ENCODE data around the gene SLFNL1.

SLFNL1 gene

GRCh38 chr1:41019353-41019745, 2.2 kb downstream of the SLFNL1 start:
- peaks cover 75% of the 10 kb centered on the region for H3K36me3 ChIP-seq (ENCODE audit: insufficient read depth, insufficient read length, low read length)
- no peak overlapping the region for H3K9ac ChIP-seq (ENCODE audit: insufficient read length, low read depth)
- H3K9me3 ChIP-seq (ENCODE audit: insufficient read depth, low read length), result no peaks in the 10 kb centered on the region
- peaks cover 26% of the 10 kb centered on the region for H3K4me1 ChIP-seq (ENCODE audit: insufficient read depth, insufficient read length)
- H3K4me3 ChIP-seq (ENCODE audit: insufficient read length, low read depth), result no peak overlapping the region
- DNase-seq (ENCODE audit: low read depth, low spot score), result no peak
- no peaks in the 10 kb centered on the region for H3K27me3 ChIP-seq (ENCODE audit: insufficient read depth, insufficient read length)
- TF ChIP-seq SUZ12 (IDR thresholded peaks at IDR 0.05; ENCODE audit: extremely low read depth, insufficient read depth, insufficient read length) (no peak), YY1 (IDR thresholded peaks at IDR 0.05; ENCODE audit: insufficient read depth, insufficient read length) (no peak)

GRCh38 chr1:41018018-41018410, 3.5 kb downstream of the SLFNL1 start:
- peaks cover 88% of the 10 kb centered on the region for H3K36me3 ChIP-seq (ENCODE audit: insufficient read depth, insufficient read length, low read length)
- TF ChIP-seq ZNF274 (IDR thresholded peaks at IDR 0.05; ENCODE audit: low read depth, low read length) (no peak), YY1 (IDR thresholded peaks at IDR 0.05; ENCODE audit: insufficient read depth, insufficient read length) (no peak), SUZ12 (IDR thresholded peaks at IDR 0.05; ENCODE audit: extremely low read depth, insufficient read depth, insufficient read length) (no peak)
- H3K9me3 ChIP-seq (ENCODE audit: insufficient read depth, low read length), result no peaks in the 10 kb centered on the region
- H3K4me3 ChIP-seq (ENCODE audit: insufficient read length, low read depth), result no peak overlapping the region
- no peaks in the 10 kb centered on the region for H3K27me3 ChIP-seq (ENCODE audit: insufficient read depth, insufficient read length)
- no peak for DNase-seq (ENCODE audit: low read depth, low spot score)
- H3K4me1 ChIP-seq (ENCODE audit: insufficient read depth, insufficient read length), result peaks cover 33% of the 10 kb centered on the region
- H3K9ac ChIP-seq (ENCODE audit: insufficient read length, low read depth), result no peak overlapping the region

GRCh38 chr1:41017141-41018017, 4.1 kb downstream of the SLFNL1 start:
- Histone ChIP-seq H3K4me3 (ENCODE audit: insufficient read length, low read depth) (no peak overlapping the region), H3K9ac (ENCODE audit: insufficient read length, low read depth) (no peak overlapping the region), H3K36me3 (ENCODE audit: insufficient read depth, insufficient read length, low read length) (peaks cover 94% of the 10 kb centered on the region), H3K27me3 (ENCODE audit: insufficient read depth, insufficient read length) (no peaks in the 10 kb centered on the region), H3K9me3 (ENCODE audit: insufficient read depth, low read length) (no peaks in the 10 kb centered on the region), H3K4me1 (ENCODE audit: insufficient read depth, insufficient read length) (peaks cover 33% of the 10 kb centered on the region)
- no peak for DNase-seq (ENCODE audit: low read depth, low spot score)
- TF ChIP-seq YY1 (IDR thresholded peaks at IDR 0.05; ENCODE audit: insufficient read depth, insufficient read length), result no peak
- TF ChIP-seq SUZ12 (IDR thresholded peaks at IDR 0.05; ENCODE audit: extremely low read depth, insufficient read depth, insufficient read length), result no peak
- no peak for TF ChIP-seq ZNF274 (IDR thresholded peaks at IDR 0.05; ENCODE audit: low read depth, low read length)

- TF ChIP-seq SUZ12 (IDR thresholded peaks at IDR 0.05; ENCODE audit: extremely low read depth, insufficient read depth, insufficient read length), result no peak
- TF ChIP-seq ZNF274 (IDR thresholded peaks at IDR 0.05; ENCODE audit: low read depth, low read length), result no peak
- no peak for TF ChIP-seq YY1 (IDR thresholded peaks at IDR 0.05; ENCODE audit: insufficient read depth, insufficient read length)
- H3K4me3 ChIP-seq (ENCODE audit: insufficient read length, low read depth), result no peak overlapping the region
- H3K4me1 ChIP-seq (ENCODE audit: insufficient read depth, insufficient read length), result peaks cover 24% of the 10 kb centered on the region
- H3K9me3 ChIP-seq (ENCODE audit: insufficient read depth, low read length), result no peaks in the 10 kb centered on the region
- no peaks in the 10 kb centered on the region for H3K27me3 ChIP-seq (ENCODE audit: insufficient read depth, insufficient read length)
- no peak overlapping the region for H3K9ac ChIP-seq (ENCODE audit: insufficient read length, low read depth)
- DNase-seq (ENCODE audit: low read depth, low spot score), result no peak
- peaks cover 96% of the 10 kb centered on the region for H3K36me3 ChIP-seq (ENCODE audit: insufficient read depth, insufficient read length, low read length)
Measured at GRCh38 chr1:41015897-41016470, 5.5 kb downstream of the SLFNL1 start.

- H3K36me3 ChIP-seq (ENCODE audit: insufficient read depth, insufficient read length, low read length), result peaks cover 96% of the 10 kb centered on the region
- DNase-seq (ENCODE audit: low read depth, low spot score), result no peak
- peaks cover 18% of the 10 kb centered on the region for H3K4me1 ChIP-seq (ENCODE audit: insufficient read depth, insufficient read length)
- no peak for TF ChIP-seq YY1 (IDR thresholded peaks at IDR 0.05; ENCODE audit: insufficient read depth, insufficient read length)
- TF ChIP-seq SUZ12 (IDR thresholded peaks at IDR 0.05; ENCODE audit: extremely low read depth, insufficient read depth, insufficient read length), result no peak
- no peak for TF ChIP-seq ZNF274 (IDR thresholded peaks at IDR 0.05; ENCODE audit: low read depth, low read length)
- no peak overlapping the region for H3K9ac ChIP-seq (ENCODE audit: insufficient read length, low read depth)
- H3K9me3 ChIP-seq (ENCODE audit: insufficient read depth, low read length), result no peaks in the 10 kb centered on the region
- H3K27me3 ChIP-seq (ENCODE audit: insufficient read depth, insufficient read length), result no peaks in the 10 kb centered on the region
- no peak overlapping the region for H3K4me3 ChIP-seq (ENCODE audit: insufficient read length, low read depth)
Measured at GRCh38 chr1:41015281-41015896, 6.1 kb downstream of the SLFNL1 start.

- H3K36me3 ChIP-seq (ENCODE audit: insufficient read depth, insufficient read length, low read length), result peaks cover 96% of the 10 kb centered on the region
- H3K9me3 ChIP-seq (ENCODE audit: insufficient read depth, low read length), result no peaks in the 10 kb centered on the region
- H3K27me3 ChIP-seq (ENCODE audit: insufficient read depth, insufficient read length), result no peaks in the 10 kb centered on the region
- no peak for TF ChIP-seq ZNF274 (IDR thresholded peaks at IDR 0.05; ENCODE audit: low read depth, low read length)
- no peak for TF ChIP-seq SUZ12 (IDR thresholded peaks at IDR 0.05; ENCODE audit: extremely low read depth, insufficient read depth, insufficient read length)
- TF ChIP-seq YY1 (IDR thresholded peaks at IDR 0.05; ENCODE audit: insufficient read depth, insufficient read length), result no peak
- no peak overlapping the region for H3K9ac ChIP-seq (ENCODE audit: insufficient read length, low read depth)
- DNase-seq (ENCODE audit: low read depth, low spot score), result no peak
- H3K4me3 ChIP-seq (ENCODE audit: insufficient read length, low read depth), result no peak overlapping the region
- peaks cover 13% of the 10 kb centered on the region for H3K4me1 ChIP-seq (ENCODE audit: insufficient read depth, insufficient read length)
Measured at GRCh38 chr1:41014871-41015270, 6.7 kb downstream of the SLFNL1 start.

- Histone ChIP-seq H3K9me3 (ENCODE audit: insufficient read depth, low read length) (no peaks in the 10 kb centered on the region), H3K36me3 (ENCODE audit: insufficient read depth, insufficient read length, low read length) (peaks cover 97% of the 10 kb centered on the region), H3K9ac (ENCODE audit: insufficient read length, low read depth) (no peak overlapping the region), H3K27me3 (ENCODE audit: insufficient read depth, insufficient read length) (no peaks in the 10 kb centered on the region), H3K4me3 (ENCODE audit: insufficient read length, low read depth) (no peak overlapping the region), H3K4me1 (ENCODE audit: insufficient read depth, insufficient read length) (peaks cover 12% of the 10 kb centered on the region)
- TF ChIP-seq ZNF274 (IDR thresholded peaks at IDR 0.05; ENCODE audit: low read depth, low read length), result no peak
- no peak for TF ChIP-seq YY1 (IDR thresholded peaks at IDR 0.05; ENCODE audit: insufficient read depth, insufficient read length)
- no peak for TF ChIP-seq SUZ12 (IDR thresholded peaks at IDR 0.05; ENCODE audit: extremely low read depth, insufficient read depth, insufficient read length)
- DNase-seq (ENCODE audit: low read depth, low spot score), result no peak
Measured at GRCh38 chr1:41013796-41014195, 7.7 kb downstream of the SLFNL1 start.

Measured in NT2/D1 (cell line).